GM12878 (cell line): ENCODE results near the gene PDZRN4. TPM values are rescaled to one million over a fixed set of nuclear protein-coding genes. Genes with fewer than 3 reads are reported as not detected.

Experiments used
- ATAC-seq: fragments of 200-7000 bp; cut with Tn5 transposase; 3 replicates; pipeline ENCODE4 v1.9.1; 2020; ENCODE audit warnings: mild to moderate bottlenecking, moderate library complexity
- BruUV-seq: library from RNA; stranded (reverse); fragments of 400-500 nt; replicated peaks from 2 replicates; lab custom pipeline; 2021; lab: Mats Ljungman, UMichigan
- CTCF ChIA-PET: fragments of 300-600 bp; sonication (Branson Sonifier 250); formaldehyde crosslinking; extraction: SDS; loops from one replicate; lab custom pipeline; 2021; ENCODE audit warnings: inconsistent platforms; lab: Yijun Ruan, JAX
- POLR2A ChIA-PET: fragments of 350-600 bp; formaldehyde crosslinking; extraction: SDS; loops from one replicate; lab custom pipeline; 2021; ENCODE audit warnings: inconsistent platforms; lab: Charles Lee
- RAD21 ChIA-PET: fragments of 300-600 bp; sonication (Branson Sonifier 250); formaldehyde crosslinking; loops from one replicate; lab custom pipeline; 2023; ENCODE audit warnings: antibody characterized with exemption; ENCODE audit not compliant: unreplicated experiment; lab: Charles Lee
- SMC1A ChIA-PET: fragments of 300-600 bp; sonication (Branson Sonifier 250); formaldehyde crosslinking; loops from one replicate; lab custom pipeline; 2023; ENCODE audit not compliant: unreplicated experiment, uncharacterized antibody; lab: Charles Lee
- DNase-seq: peaks from one replicate; pipeline ENCODE4 v3.0.0-alpha.2; 2011; ENCODE audit warnings: low read depth, low spot score
- FAIRE-seq: peaks from 3 replicates; lab custom pipeline; 2011; peaks lifted over from hg19 to GRCh38; lab: Jason Lieb, UNC
- H2AFZ ChIP-seq: 2 replicates; pipeline ENCODE4 v1.6.0; 2011; ENCODE audit warnings: low read depth, low read length, control low read depth; ENCODE audit not compliant: control insufficient read depth
- H3K27ac ChIP-seq: 2 replicates; pipeline ENCODE4 v1.5.1; 2011; ENCODE audit warnings: control low read depth; ENCODE audit not compliant: control insufficient read depth, insufficient read depth
- H3K27me3 ChIP-seq, 2 experiments: replicated peaks in 1 of 2; 2 replicates each; pipeline versions ENCODE4 v1.6.0 to v1.6.1; 2011; ENCODE audit warnings: low read length in 1 of 2; ENCODE audit not compliant: control insufficient read depth in 2 of 2, insufficient read depth in 2 of 2
- H3K36me3 ChIP-seq, 2 experiments: 2 replicates each; pipeline ENCODE4 v1.5.1; 2011; ENCODE audit warnings: low read length in 1 of 2; ENCODE audit not compliant: control insufficient read depth in 2 of 2, insufficient read depth in 2 of 2
- H3K4me1 ChIP-seq: 2 replicates; pipeline ENCODE4 v1.6.1; 2011; ENCODE audit warnings: mild to moderate bottlenecking, low read length, moderate library complexity, mixed read lengths; ENCODE audit not compliant: control insufficient read depth, insufficient read depth
- H3K4me2 ChIP-seq: 2 replicates; pipeline ENCODE4 v1.6.0; 2011; ENCODE audit warnings: control low read depth; ENCODE audit not compliant: control insufficient read depth, insufficient read depth
- H3K4me3 ChIP-seq: fragments of 200-600 bp; sonication (generic); 2 replicates; pipeline ENCODE4 v1.5.1; 2016
- H3K79me2 ChIP-seq: 2 replicates; pipeline ENCODE4 v1.6.0; 2011; ENCODE audit warnings: low read length; ENCODE audit not compliant: control insufficient read depth, insufficient read depth
- H3K9ac ChIP-seq: 2 replicates; pipeline ENCODE4 v1.8.0; 2011; ENCODE audit warnings: low read length, control low read depth, mixed read lengths; ENCODE audit not compliant: control insufficient read depth, insufficient read depth
- H3K9me3 ChIP-seq: replicated peaks from 3 replicates; pipeline ENCODE4 v1.5.1; 2011; ENCODE audit warnings: mild to moderate bottlenecking, low read length; ENCODE audit not compliant: control insufficient read depth, insufficient read depth
- H4K20me1 ChIP-seq: 2 replicates; pipeline ENCODE4 v1.6.0; 2011; ENCODE audit not compliant: control insufficient read depth, insufficient read depth
- CBX3 ChIP-seq: fragments of 200-600 bp; sonication (generic); IDR thresholded peaks from 2 replicates; pipeline ENCODE4 v1.6.1; 2016; ENCODE audit warnings: low read depth, borderline replicate concordance
- JUNB ChIP-seq: IDR thresholded peaks from 2 replicates; pipeline ENCODE4 v1.6.1; 2016; ENCODE audit warnings: antibody characterized with exemption, mild to moderate bottlenecking
- MTA2 ChIP-seq: fragments of 450-650 bp; IDR thresholded peaks from 2 replicates; pipeline ENCODE4 v1.6.1; 2016; ENCODE audit warnings: low read depth, mild to moderate bottlenecking, moderate library complexity
- MTA3 ChIP-seq: IDR thresholded peaks from 2 replicates; pipeline ENCODE4 v1.6.1; 2012; ENCODE audit warnings: low read length, inconsistent platforms, borderline replicate concordance
- NR2C2 ChIP-seq: IDR thresholded peaks from 2 replicates; pipeline ENCODE4 v1.6.1; 2011; ENCODE audit warnings: borderline replicate concordance, low read depth; ENCODE audit not compliant: control insufficient read depth, insufficient read length
- NR2F1 ChIP-seq: fragments of 450-650 bp; conservative IDR thresholded peaks from 2 replicates; pipeline ENCODE4 v1.6.1; 2017; ENCODE audit warnings: mild to moderate bottlenecking
- STAT1 ChIP-seq: fragments of 450-650 bp; conservative IDR thresholded peaks from 2 replicates; pipeline ENCODE4 v1.6.1; 2014; ENCODE audit warnings: antibody characterized with exemption, mild to moderate bottlenecking
- SUPT20H ChIP-seq: IDR thresholded peaks from 2 replicates; pipeline ENCODE4 v1.6.1; 2011; ENCODE audit warnings: low read depth, mild to moderate bottlenecking, low read length, moderate library complexity, borderline replicate concordance; ENCODE audit not compliant: control insufficient read depth
- TCF12 ChIP-seq: IDR thresholded peaks from 2 replicates; pipeline ENCODE4 v1.6.1; 2011; ENCODE audit warnings: low read depth, mild to moderate bottlenecking, low read length
- ZNF24 ChIP-seq: fragments of 450-650 bp; IDR thresholded peaks from 2 replicates; pipeline ENCODE4 v1.6.1; 2017; ENCODE audit warnings: antibody characterized with exemption, mild to moderate bottlenecking
- WGBS: methylation state at CpG from one replicate; pipeline ENCODE4 v1.1.6; 2016; ENCODE audit warnings: low lambda C conversion rate; ENCODE audit not compliant: insufficient replicate concordance, insufficient coverage; ENCODE audit errors: missing lambda C conversion rate; 5-methylcytosine and 5-hydroxymethylcytosine counted together
- in situ Hi-C: fragments of 300-500 bp; cut with MboI; formaldehyde crosslinking; loops from 9 replicates; pipeline ENCODE4 v1.14.3; 2018; ENCODE audit warnings: mixed read lengths
- intact Hi-C: fragments of 100-400 bp; cut with micrococcal nuclease; formaldehyde crosslinking; loops from one replicate; pipeline ENCODE4 v1.14.2; 2022; ENCODE audit not compliant: unreplicated experiment
- polyA plus RNA-seq, 11 experiments: library from polyadenylated mRNA; depleted of rRNA in 4 of 11; unstranded in 6 of 11; stranded (reverse) in 5 of 11; fragments of >200 nt; fragmentation: Nextera tagmentation in 4 of 11; fragmentation: Illumina TruSeq in 1 of 11; extraction: Ambion mirVana in 4 of 11; extraction: Trizol in 1 of 11; gene quantifications; 1 replicate in 1 of 11; 2 replicates in 10 of 11; pipeline versions ENCODE4 v1.2.1 to v1.2.3, GENCODE V29; 2011 to 2016; ENCODE audit warnings: inconsistent platforms in 2 of 11, missing spikeins in 2 of 11, low read depth in 1 of 11
- total RNA-seq, 4 experiments: library from RNA; depleted of rRNA in 3 of 4; stranded (reverse); fragments of >200 nt in 3 of 4; fragmentation: Illumina TruSeq in 1 of 4; extraction: Trizol in 1 of 4; gene quantifications; 2 replicates each; pipeline versions ENCODE4 v1.2.1 to v1.2.3, GENCODE V29; 2013 to 2021
- TF ChIP-seq, protein P1 (sequence below): fragments of 450-650 bp; formaldehyde crosslinking; IDR thresholded peaks from 2 replicates; pipeline ENCODE4 v1.5.0; 2022; ENCODE audit warnings: mild to moderate bottlenecking, missing genetic modification characterization
- TF ChIP-seq, protein P2 (sequence below): fragments of 450-650 bp; IDR thresholded peaks from 2 replicates; pipeline ENCODE4 v1.6.1; 2017; ENCODE audit warnings: mild to moderate bottlenecking, moderate library complexity

The PDZRN4 gene
- total and polyA plus RNA-seq, 10 of the 15 experiments (the other 5 are each of a cell fraction or from before 2014, with no cell fraction given), result 0.03 TPM; not detected in 9

DNA sequence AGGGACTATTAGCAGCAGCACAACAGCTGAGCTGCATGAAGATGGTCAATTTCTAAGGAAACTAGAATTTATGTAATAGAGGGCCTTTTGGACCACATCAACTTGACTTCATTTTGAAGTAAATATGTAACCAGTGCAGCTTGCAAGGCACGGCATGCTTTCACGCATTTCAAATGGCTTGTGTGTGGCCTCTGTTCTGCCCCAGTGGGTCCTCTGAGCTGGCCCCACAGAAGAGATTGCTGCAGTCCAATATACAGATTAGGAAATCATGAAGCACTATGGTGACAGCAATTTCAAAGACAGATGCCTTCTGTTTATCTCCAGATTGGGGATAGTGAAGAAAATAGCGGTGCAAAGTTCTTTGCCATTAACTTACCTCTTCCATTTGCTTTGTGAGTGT is 101.4 kb downstream of the PDZRN4 start:
- DNase-seq, result no peak
- no peaks in the 10 kb centered on the region for H3K79me2 ChIP-seq
- CTCF ChIA-PET, result interaction anchor here (2.3 kb wide), 1 partner anchor 12 kb away, joined by 8 read pairs; no protein-coding TSS in a partner anchor
- TF ChIP-seq TCF12 (no peak), MTA2 (no peak), NR2C2 (no peak), MTA3 (no peak), JUNB (no peak), CBX3 (no peak), NR2F1 (no peak), STAT1 (no peak), ZNF24 (no peak), SUPT20H (no peak)
- TF ChIP-seq, protein P1, sequence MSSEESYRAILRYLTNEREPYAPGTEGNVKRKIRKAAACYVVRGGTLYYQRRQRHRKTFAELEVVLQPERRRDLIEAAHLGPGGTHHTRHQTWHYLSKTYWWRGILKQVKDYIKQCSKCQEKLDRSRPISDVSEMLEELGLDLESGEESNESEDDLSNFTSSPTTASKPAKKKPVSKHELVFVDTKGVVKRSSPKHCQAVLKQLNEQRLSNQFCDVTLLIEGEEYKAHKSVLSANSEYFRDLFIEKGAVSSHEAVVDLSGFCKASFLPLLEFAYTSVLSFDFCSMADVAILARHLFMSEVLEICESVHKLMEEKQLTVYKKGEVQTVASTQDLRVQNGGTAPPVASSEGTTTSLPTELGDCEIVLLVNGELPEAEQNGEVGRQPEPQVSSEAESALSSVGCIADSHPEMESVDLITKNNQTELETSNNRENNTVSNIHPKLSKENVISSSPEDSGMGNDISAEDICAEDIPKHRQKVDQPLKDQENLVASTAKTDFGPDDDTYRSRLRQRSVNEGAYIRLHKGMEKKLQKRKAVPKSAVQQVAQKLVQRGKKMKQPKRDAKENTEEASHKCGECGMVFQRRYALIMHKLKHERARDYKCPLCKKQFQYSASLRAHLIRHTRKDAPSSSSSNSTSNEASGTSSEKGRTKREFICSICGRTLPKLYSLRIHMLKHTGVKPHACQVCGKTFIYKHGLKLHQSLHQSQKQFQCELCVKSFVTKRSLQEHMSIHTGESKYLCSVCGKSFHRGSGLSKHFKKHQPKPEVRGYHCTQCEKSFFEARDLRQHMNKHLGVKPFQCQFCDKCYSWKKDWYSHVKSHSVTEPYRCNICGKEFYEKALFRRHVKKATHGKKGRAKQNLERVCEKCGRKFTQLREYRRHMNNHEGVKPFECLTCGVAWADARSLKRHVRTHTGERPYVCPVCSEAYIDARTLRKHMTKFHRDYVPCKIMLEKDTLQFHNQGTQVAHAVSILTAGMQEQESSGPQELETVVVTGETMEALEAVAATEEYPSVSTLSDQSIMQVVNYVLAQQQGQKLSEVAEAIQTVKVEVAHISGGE (CRISPR knock-in tag), result no peak
- TF ChIP-seq, protein P2, sequence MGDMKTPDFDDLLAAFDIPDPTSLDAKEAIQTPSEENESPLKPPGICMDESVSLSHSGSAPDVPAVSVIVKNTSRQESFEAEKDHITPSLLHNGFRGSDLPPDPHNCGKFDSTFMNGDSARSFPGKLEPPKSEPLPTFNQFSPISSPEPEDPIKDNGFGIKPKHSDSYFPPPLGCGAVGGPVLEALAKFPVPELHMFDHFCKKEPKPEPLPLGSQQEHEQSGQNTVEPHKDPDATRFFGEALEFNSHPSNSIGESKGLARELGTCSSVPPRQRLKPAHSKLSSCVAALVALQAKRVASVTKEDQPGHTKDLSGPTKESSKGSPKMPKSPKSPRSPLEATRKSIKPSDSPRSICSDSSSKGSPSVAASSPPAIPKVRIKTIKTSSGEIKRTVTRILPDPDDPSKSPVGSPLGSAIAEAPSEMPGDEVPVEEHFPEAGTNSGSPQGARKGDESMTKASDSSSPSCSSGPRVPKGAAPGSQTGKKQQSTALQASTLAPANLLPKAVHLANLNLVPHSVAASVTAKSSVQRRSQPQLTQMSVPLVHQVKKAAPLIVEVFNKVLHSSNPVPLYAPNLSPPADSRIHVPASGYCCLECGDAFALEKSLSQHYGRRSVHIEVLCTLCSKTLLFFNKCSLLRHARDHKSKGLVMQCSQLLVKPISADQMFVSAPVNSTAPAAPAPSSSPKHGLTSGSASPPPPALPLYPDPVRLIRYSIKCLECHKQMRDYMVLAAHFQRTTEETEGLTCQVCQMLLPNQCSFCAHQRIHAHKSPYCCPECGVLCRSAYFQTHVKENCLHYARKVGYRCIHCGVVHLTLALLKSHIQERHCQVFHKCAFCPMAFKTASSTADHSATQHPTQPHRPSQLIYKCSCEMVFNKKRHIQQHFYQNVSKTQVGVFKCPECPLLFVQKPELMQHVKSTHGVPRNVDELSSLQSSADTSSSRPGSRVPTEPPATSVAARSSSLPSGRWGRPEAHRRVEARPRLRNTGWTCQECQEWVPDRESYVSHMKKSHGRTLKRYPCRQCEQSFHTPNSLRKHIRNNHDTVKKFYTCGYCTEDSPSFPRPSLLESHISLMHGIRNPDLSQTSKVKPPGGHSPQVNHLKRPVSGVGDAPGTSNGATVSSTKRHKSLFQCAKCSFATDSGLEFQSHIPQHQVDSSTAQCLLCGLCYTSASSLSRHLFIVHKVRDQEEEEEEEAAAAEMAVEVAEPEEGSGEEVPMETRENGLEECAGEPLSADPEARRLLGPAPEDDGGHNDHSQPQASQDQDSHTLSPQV, result no peak
- TF ChIP-seq, all 136 proteins: peak for 0
- no TSS peak for BruUV-seq
- intact Hi-C loops (no loop called here), in situ Hi-C loops (no loop called here)
- no peak overlapping the region for H3K4me2 ChIP-seq
- no peaks in the 10 kb centered on the region for H3K4me1 ChIP-seq
- H3K9ac ChIP-seq, result no peak overlapping the region
- ATAC-seq (no peak), FAIRE-seq (no peak)
- no peaks in the 10 kb centered on the region for H3K36me3 ChIP-seq
- RAD21 ChIA-PET, result interaction anchor here (1.1 to 1.3 kb wide), 3 partner anchors 10 to 12 kb away, joined by 4 to 6 read pairs (median 4); no protein-coding TSS in a partner anchor
- H3K4me3 ChIP-seq, result no peak overlapping the region
- H3K27ac ChIP-seq, result no peak overlapping the region
- no peak overlapping the region for H2AFZ ChIP-seq
- SMC1A ChIA-PET, result interaction anchor here (0.8 to 2.3 kb wide), 3 partner anchors 11 to 14 kb away, joined by 3 to 8 read pairs (median 3); no protein-coding TSS in a partner anchor
- POLR2A ChIA-PET, result no interaction called here
- H3K9me3 ChIP-seq, result no peaks in the 10 kb centered on the region
- no peaks in the 10 kb centered on the region for H4K20me1 ChIP-seq
- no peaks in the 10 kb centered on the region for H3K27me3 ChIP-seq
- 60% methylated on average over 3 of the region's 3 CpGs for WGBS
